Lung (tissue), 12 donors: ENCODE results near the gene TAPBPL. TPM values are rescaled to one million over a fixed set of nuclear protein-coding genes. Genes with fewer than 3 reads are reported as not detected.
A peak's percentile ranks its signal among the peaks of the same experiment; 100 is the strongest.

ENCODE experiments used
- ATAC-seq: fragments of 200-7000 bp; cut with Tn5 transposase; one replicate; pipeline ENCODE4 v1.9.1; 2020; ENCODE audit warnings: moderate number of reproducible peaks; ENCODE audit not compliant: insufficient read depth, low FRiP score
- DNase-seq, 3 donors: peaks; one replicate each; pipeline ENCODE4 v3.0.0-alpha.2; 2013 to 2017
- H3K27ac ChIP-seq, 2 donors: one replicate each; pipeline ENCODE4 v1.5.1; 2013; ENCODE audit warnings: mild to moderate bottlenecking in 2 of 2, moderate library complexity in 2 of 2, control low read depth in 1 of 2, inconsistent platforms in 1 of 2, low read depth in 1 of 2, low read length in 1 of 2
- H3K27me3 ChIP-seq, 3 donors: one replicate each; pipeline ENCODE4 v1.5.1; 2013; ENCODE audit warnings: low read length in 2 of 3; ENCODE audit not compliant: control insufficient read depth in 3 of 3, insufficient read depth in 3 of 3
- H3K36me3 ChIP-seq, 4 donors: one replicate each; pipeline ENCODE4 v1.5.1; 2013; ENCODE audit warnings: low read length in 4 of 4, mild to moderate bottlenecking in 1 of 4, moderate library complexity in 1 of 4; ENCODE audit not compliant: control insufficient read depth in 4 of 4, insufficient read depth in 4 of 4
- H3K4me1 ChIP-seq, 5 donors: one replicate each; pipeline ENCODE4 v1.5.1; 2013; ENCODE audit warnings: low read length in 5 of 5, mild to moderate bottlenecking in 2 of 5, moderate library complexity in 1 of 5; ENCODE audit not compliant: control insufficient read depth in 5 of 5, insufficient read depth in 5 of 5
- H3K4me3 ChIP-seq: one replicate; pipeline ENCODE4 v1.5.1; 2013; ENCODE audit warnings: mild to moderate bottlenecking, control low read depth, moderate library complexity
- H3K9ac ChIP-seq, 2 donors: one replicate each; pipeline ENCODE4 v1.5.1; 2013; ENCODE audit warnings: low read length in 2 of 2, control low read depth in 1 of 2; ENCODE audit not compliant: insufficient read depth in 1 of 2
- H3K9me3 ChIP-seq, 4 donors: one replicate each; pipeline ENCODE4 v1.5.1; 2013; ENCODE audit warnings: low read length in 3 of 4, mild to moderate bottlenecking in 1 of 4, moderate library complexity in 1 of 4; ENCODE audit not compliant: control insufficient read depth in 4 of 4, insufficient read depth in 3 of 4
- CTCF ChIP-seq: IDR thresholded peaks from 2 replicates; pipeline ENCODE4 v1.5.1; 2012; ENCODE audit warnings: mild to moderate bottlenecking; ENCODE audit errors: control extremely low read depth, extremely low read depth
- WGBS, 2 donors: extraction: QIAGEN DNeasy Blood & Tissue Kit; methylation state at CpG; one replicate each; pipeline ENCODE4 v1.1.7; 2013; 5-methylcytosine and 5-hydroxymethylcytosine counted together
- polyA plus RNA-seq, 2 donors: library from polyadenylated mRNA; stranded (reverse); fragments of 200-250 nt; gene quantifications; one replicate each; pipeline ENCODE4 v1.2.1, GENCODE V29; 2013
- total RNA-seq, 2 donors: library from RNA; depleted of rRNA in 1 of 2; stranded (reverse); fragments of >200 nt in 1 of 2; gene quantifications; one replicate each; pipeline ENCODE4 v1.2.1, GENCODE V29; 2014 to 2021
- donor health status: control.
- donor health status: control.
- donor health status: Bipolar disorder and iron deficiency.
- donor health status: healthy.
- donor health status: DM: yes; HTN: yes; CAD: no.

Gene TAPBPL
- total and polyA plus RNA-seq, 4 donors, result 11.2 to 28.2 (median 27.1) TPM

- no peak within 1 kb of the TSS for H3K4me3 ChIP-seq
- WGBS, 2 donors, result 86 to 88% methylated on average over 16 of the region's 16 CpGs
- ATAC-seq, result no peak
- H3K36me3 ChIP-seq, result peaks cover 0 to 9% (median 4%) of the 10 kb centered on the region in 4 donors
- H3K9ac ChIP-seq, result no peak within 1 kb of the TSS
- H3K27me3 ChIP-seq, result no peaks in the 10 kb centered on the region
- peaks cover 0 to 3% (median under 1%) of the 10 kb centered on the region in 5 donors for H3K4me1 ChIP-seq
- no peaks in the 10 kb centered on the region for H3K9me3 ChIP-seq
- no peak for TF ChIP-seq CTCF
- no peak for DNase-seq
- H3K27ac ChIP-seq, result no peak within 1 kb of the TSS
Measured at GRCh38 chr12:6444704-6445688, 6.8 kb upstream of the TAPBPL start, which contains the start of gene CD27. Gene CD27 (plus strand): TSS chr12:6444955. CDS start chr12:6445096, 141 bp downstream.

GRCh38 chr12:6450091-6450868 lies 1.6 kb upstream of the TAPBPL start:
- DNase-seq, result no peak
- Histone ChIP-seq H3K27ac (peak overlapping the region in 1 of 2 donors; percentile 99), H3K9me3 (no peaks in the 10 kb centered on the region), H3K36me3 (peaks cover 0 to 14% (median 2%) of the 10 kb centered on the region in 4 donors), H3K4me3 (no peak overlapping the region), H3K9ac (peak overlapping the region in 1 of 2 donors; percentile 79), H3K4me1 (peaks cover 0 to 32% (median 8%) of the 10 kb centered on the region in 5 donors), H3K27me3 (no peaks in the 10 kb centered on the region)
- 78 to 84% methylated on average over 16 of the region's 16 CpGs for WGBS, 2 donors
- no peak for ATAC-seq
- TF ChIP-seq CTCF, result no peak

- Histone ChIP-seq H3K27ac (peak overlapping the region; percentile 95 to 99), H3K36me3 (peaks cover 0 to 12% (median 2%) of the 10 kb centered on the region in 4 donors), H3K27me3 (no peaks in the 10 kb centered on the region), H3K4me3 (peak overlapping the region; percentile 70), H3K9me3 (no peaks in the 10 kb centered on the region), H3K4me1 (peaks cover 0 to 32% (median 8%) of the 10 kb centered on the region in 5 donors), H3K9ac (peak overlapping the region in 1 of 2 donors; percentile 79)
- no peak for TF ChIP-seq CTCF
- 7 to 16% methylated on average over 11 of the region's 11 CpGs for WGBS, 2 donors
- no peak for ATAC-seq
- DNase-seq, result no peak
Measured at GRCh38 chr12:6450869-6451347, 934 bp upstream of the TAPBPL start.
